ENCODE measurements around the gene MCOLN1.

DNA sequence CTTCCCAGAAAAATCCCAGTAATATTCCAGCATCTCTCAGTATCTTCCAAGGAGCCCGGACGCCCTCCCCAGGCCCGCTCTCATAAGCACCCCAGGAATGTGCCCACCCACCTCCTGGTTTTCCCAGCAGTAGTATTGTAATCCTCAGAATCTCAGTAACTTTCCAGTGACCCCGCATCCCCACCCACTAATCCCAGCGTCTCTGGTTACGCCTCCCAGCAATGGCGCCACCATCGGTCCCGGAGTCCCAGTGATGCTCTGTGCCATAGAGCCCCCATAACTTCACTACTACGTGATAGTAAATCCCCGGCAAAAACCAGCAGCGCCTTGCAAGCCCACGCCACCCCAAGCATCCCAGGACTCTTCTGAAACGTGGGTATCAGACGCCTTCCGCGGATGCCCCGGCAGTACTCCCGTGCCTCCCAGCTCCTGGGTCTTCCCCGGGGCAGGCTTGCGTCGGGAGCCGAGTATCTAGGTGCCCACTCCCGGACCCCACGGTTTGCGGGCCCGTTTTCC lies 12.2 kb downstream of the MCOLN1 start:
- TF ChIP-seq SPI1 (IDR thresholded peaks at IDR 0.05; ENCODE audit: low read depth, low read length) (no peak), POLR2A (IDR thresholded peaks at IDR 0.05; ENCODE audit: low read depth, low read length) (no peak), TAF1 (IDR thresholded peaks at IDR 0.05; ENCODE audit: low read depth, low read length) (no peak), POLR2AphosphoS5 (IDR thresholded peaks at IDR 0.05; ENCODE audit: low read depth, low read length) (no peak), PAX5 (IDR thresholded peaks at IDR 0.05; ENCODE audit: insufficient read depth, low read length, severe bottlenecking) (no peak), POU2F2 (IDR thresholded peaks at IDR 0.05; ENCODE audit: low read depth, low read length) (no peak)
